CD14-positive monocyte (primary cell): ENCODE measurements around the gene FKRP. TPM values are rescaled to one million over a fixed set of nuclear protein-coding genes. Genes with fewer than 3 reads are reported as not detected.

Experiments
- DNase-seq, 3 donors: peaks; one replicate each; pipeline ENCODE4 v3.0.0-alpha.2; 2011 to 2022
- H2AFZ ChIP-seq: 2 replicates; pipeline ENCODE4 v1.6.0; 2012; ENCODE audit warnings: mild to moderate bottlenecking, low read depth, low read length, inconsistent platforms; ENCODE audit not compliant: insufficient read depth, poor library complexity, severe bottlenecking
- H3K27ac ChIP-seq, 2 donors: 1 replicate in 1 of 2; 2 replicates in 1 of 2; pipeline ENCODE4 v1.5.1; 2012 to 2013; ENCODE audit warnings: low read length in 2 of 2, control low read depth in 1 of 2, inconsistent platforms in 1 of 2, low read depth in 1 of 2, mild to moderate bottlenecking in 1 of 2
- H3K27me3 ChIP-seq, 2 donors: one replicate each; pipeline versions ENCODE4 v1.6.0 to v1.6.1; 2011 to 2013; ENCODE audit warnings: low read length in 2 of 2; ENCODE audit not compliant: control insufficient read depth in 2 of 2, insufficient read depth in 2 of 2
- H3K36me3 ChIP-seq, 2 donors: replicated peaks in 1 of 2; 1 replicate in 1 of 2; 2 replicates in 1 of 2; pipeline versions ENCODE4 v1.5.1 to v1.6.1; 2012 to 2013; ENCODE audit warnings: low read length in 2 of 2, control low read depth in 1 of 2, inconsistent platforms in 1 of 2, mild to moderate bottlenecking in 1 of 2; ENCODE audit not compliant: insufficient read depth in 2 of 2, control insufficient read depth in 1 of 2
- H3K4me1 ChIP-seq, 2 donors: 1 replicate in 1 of 2; 2 replicates in 1 of 2; pipeline versions ENCODE4 v1.5.1 to v1.6.1; 2012 to 2013; ENCODE audit warnings: low read length in 2 of 2, control low read depth in 1 of 2, inconsistent platforms in 1 of 2, mild to moderate bottlenecking in 1 of 2, moderate library complexity in 1 of 2; ENCODE audit not compliant: insufficient read depth in 2 of 2, control insufficient read depth in 1 of 2
- H3K4me2 ChIP-seq: replicated peaks from 2 replicates; pipeline ENCODE3; 2012; ENCODE audit warnings: low read length, moderate library complexity, mild to moderate bottlenecking; ENCODE audit not compliant: poor library complexity, severe bottlenecking; ENCODE audit errors: extremely low read depth
- H3K4me3 ChIP-seq, 3 experiments: fragments of 200-600 bp in 1 of 3; sonication (generic) in 1 of 3; replicated peaks in 1 of 3; 1 replicate in 2 of 3; 2 replicates in 1 of 3; pipeline ENCODE4 v1.5.1; 2011 to 2013; ENCODE audit warnings: low read length in 3 of 3, mild to moderate bottlenecking in 3 of 3, control low read depth in 2 of 3, low read depth in 2 of 3, inconsistent platforms in 1 of 3, moderate library complexity in 1 of 3
- H3K79me2 ChIP-seq: 2 replicates; pipeline ENCODE4 v1.6.0; 2012; ENCODE audit warnings: mild to moderate bottlenecking, control low read depth, inconsistent platforms, low read length, moderate library complexity; ENCODE audit not compliant: insufficient read depth
- H3K9ac ChIP-seq: 2 replicates; pipeline ENCODE4 v1.6.0; 2017; ENCODE audit warnings: low read length, mild to moderate bottlenecking; ENCODE audit not compliant: insufficient read depth, poor library complexity, severe bottlenecking
- H3K9me3 ChIP-seq, 2 donors: replicated peaks in 1 of 2; 1 replicate in 1 of 2; 2 replicates in 1 of 2; pipeline versions ENCODE4 v1.5.1 to v1.6.1; 2012 to 2013; ENCODE audit warnings: low read length in 2 of 2, control low read depth in 1 of 2; ENCODE audit not compliant: control insufficient read depth in 1 of 2, insufficient read depth in 1 of 2
- H4K20me1 ChIP-seq: 2 replicates; pipeline ENCODE4 v1.6.0; 2012; ENCODE audit warnings: mild to moderate bottlenecking, low read length, control low read depth, moderate library complexity; ENCODE audit not compliant: insufficient read depth
- H3K27ac Mint-ChIP-seq, 7 donors: one replicate each; pipeline ENCODE4 v1.8.0; 2020; ENCODE audit warnings: mild to moderate bottlenecking in 7 of 7, mixed read lengths in 7 of 7, moderate library complexity in 6 of 7, inconsistent platforms in 2 of 7
- H3K27me3 Mint-ChIP-seq, 3 donors: one replicate each; pipeline ENCODE4 v1.8.0; 2021 to 2022; ENCODE audit warnings: low read depth in 3 of 3, mild to moderate bottlenecking in 3 of 3, mixed read lengths in 3 of 3, moderate library complexity in 3 of 3, inconsistent platforms in 1 of 3
- H3K36me3 Mint-ChIP-seq, 2 donors: one replicate each; pipeline ENCODE4 v1.8.0; 2020; ENCODE audit warnings: mixed read lengths in 2 of 2, inconsistent platforms in 1 of 2, mild to moderate bottlenecking in 1 of 2
- H3K4me1 Mint-ChIP-seq: one replicate; pipeline ENCODE4 v1.8.0; 2020; ENCODE audit warnings: mild to moderate bottlenecking, mixed read lengths
- H3K4me3 Mint-ChIP-seq, 2 donors: one replicate each; pipeline ENCODE4 v1.8.0; 2020; ENCODE audit warnings: mild to moderate bottlenecking in 2 of 2, mixed read lengths in 2 of 2, moderate library complexity in 1 of 2
- H3K9me3 Mint-ChIP-seq, 7 donors: one replicate each; pipeline ENCODE4 v1.8.0; 2020 to 2022; ENCODE audit warnings: mixed read lengths in 7 of 7, mild to moderate bottlenecking in 6 of 7, moderate library complexity in 6 of 7, inconsistent platforms in 2 of 7
- CTCF ChIP-seq: fragments of 200-600 bp; IDR thresholded peaks from one replicate; pipeline ENCODE4 v1.8.0; 2022; ENCODE audit warnings: antibody characterized with exemption, mild to moderate bottlenecking
- WGBS: methylation state at CpG from one replicate; pipeline ENCODE4 v1.1.5; 2013; ENCODE audit warnings: missing lambda C conversion rate; ENCODE audit not compliant: insufficient coverage; 5-methylcytosine and 5-hydroxymethylcytosine counted together
- intact Hi-C, 2 donors: fragments of 100-400 bp; cut with micrococcal nuclease; formaldehyde crosslinking; loops; one replicate each; pipeline versions ENCODE4 v1.15.0 to v1.15.1; 2023
- polyA plus RNA-seq, 3 donors: library from polyadenylated mRNA; depleted of rRNA in 1 of 3; unstranded in 2 of 3; stranded (reverse) in 1 of 3; fragments of 300-500 nt in 2 of 3; fragments of >200 nt in 1 of 3; fragmentation: Illumina TruSeq in 2 of 3; gene quantifications; 1 replicate in 2 of 3; 2 replicates in 1 of 3; pipeline ENCODE4 v1.2.3, GENCODE V29; 2012 to 2021
- small RNA-seq: library from RNA; depleted of rRNA; stranded (forward); fragments of <200 nt; gene quantifications from one replicate; pipeline ENCODE3, GENCODE V24; 2012; ENCODE audit warnings: low read depth; ENCODE audit not compliant: insufficient read length

FKRP gene
- polyA plus RNA-seq, 3 donors = 2.1 to 21.5 (median 2.7) TPM

- no peak overlapping the region for H3K27ac Mint-ChIP-seq
- 85% methylated on average over 6 of the region's 7 CpGs for WGBS
- Histone ChIP-seq H3K9ac (no peak overlapping the region), H4K20me1 (no peaks in the 10 kb centered on the region), H3K27me3 (no peaks in the 10 kb centered on the region), H3K9me3 (no peaks in the 10 kb centered on the region), H3K4me1 (no peaks in the 10 kb centered on the region), H3K36me3 (no peaks in the 10 kb centered on the region), H3K27ac (no peak overlapping the region), H3K79me2 (no peaks in the 10 kb centered on the region), H2AFZ (no peak overlapping the region), H3K4me2 (no peak overlapping the region), H3K4me3 (no peak overlapping the region)
- H3K4me3 Mint-ChIP-seq = no peak overlapping the region
- DNase-seq = no peak
- peaks cover 0 to 2% (median 0%) of the 10 kb centered on the region in 7 donors for H3K9me3 Mint-ChIP-seq
- H3K27me3 Mint-ChIP-seq = peaks cover 1 to 2% (median 2%) of the 10 kb centered on the region in 3 donors
- intact Hi-C loops = no loop called here
- no peaks in the 10 kb centered on the region for H3K36me3 Mint-ChIP-seq
- TF ChIP-seq CTCF = no peak
- H3K4me1 Mint-ChIP-seq = no peaks in the 10 kb centered on the region
Measured at GRCh38 chr19:46806656-46807055, 60.8 kb downstream of the FKRP start.

Small RNAs within 50 kb of the gene (small RNA-seq; reads per million reads assigned to genes)
- gene MIR320E (not detected), gene RF00019 (not detected)

Other genes with a start within 250 kb of the FKRP start
- gene CALM3, start 144.7 kb upstream of the FKRP start, polyA plus RNA-seq = 100 to 1,000 TPM; 165 to 240 (median 177) TPM
- 10 to 100 TPM; 12.8 to 51.2 (median 14.1) TPM for gene PTGIR, start 121.0 kb upstream of the FKRP start, polyA plus RNA-seq
- not detected for gene GNG8, start 109.9 kb upstream of the FKRP start, polyA plus RNA-seq
- gene DACT3, start 84.9 kb upstream of the FKRP start, polyA plus RNA-seq = under 1 TPM; 0.05 to 0.23 (median 0.09) TPM
- gene PRKD2, start 28.9 kb upstream of the FKRP start, polyA plus RNA-seq = 10 to 100 TPM in 1 of 3 donors, 1 to 10 TPM in 2; 6.5 to 46.9 (median 8.1) TPM
- gene STRN4, start 393 bp downstream of the FKRP start, polyA plus RNA-seq = 100 to 1,000 TPM in 1 of 3 donors, 10 to 100 TPM in 2; 37.5 to 239 (median 48.0) TPM
- 10 to 100 TPM; 34.6 to 64.9 (median 57.3) TPM for gene SLC1A5, start 42.5 kb downstream of the FKRP start, polyA plus RNA-seq
- gene AP2S1, start 104.8 kb downstream of the FKRP start, polyA plus RNA-seq = 100 to 1,000 TPM; 123 to 194 (median 170) TPM
- gene ARHGAP35, start 114.9 kb downstream of the FKRP start, polyA plus RNA-seq = 1 to 10 TPM; 1.5 to 7.6 (median 2.0) TPM